ENCODE data around the gene GPRIN2.

The GPRIN2 gene

GRCh38 chr10:46527241-46527811 lies 29.1 kb downstream of the GPRIN2 start:
- no peak for DNase-seq (ENCODE audit: low read depth)
- H3K4me3 ChIP-seq (replicated peaks; ENCODE audit: low read depth, low read length) = no peak overlapping the region
- TF ChIP-seq CTCF (IDR thresholded peaks at IDR 0.05; ENCODE audit: low read length, missing control alignments) = no peak

GRCh38 chr10:46526682-46527038 lies 29.8 kb downstream of the GPRIN2 start:
- no peak for TF ChIP-seq CTCF (IDR thresholded peaks at IDR 0.05; ENCODE audit: low read length, missing control alignments)

GRCh38 chr10:46525824-46526681 lies 30.4 kb downstream of the GPRIN2 start:
- DNase-seq (ENCODE audit: low read depth) = peak; percentile 26
- TF ChIP-seq CTCF (IDR thresholded peaks at IDR 0.05; ENCODE audit: low read length, missing control alignments) = no peak
- no peak overlapping the region for H3K4me3 ChIP-seq (replicated peaks; ENCODE audit: low read depth, low read length)

More at GRCh38 chr10:46526682-46527038, 29.8 kb downstream of the GPRIN2 start:
- DNase-seq (ENCODE audit: low read depth) = peak; percentile 16
- no peak overlapping the region for H3K4me3 ChIP-seq (replicated peaks; ENCODE audit: low read depth, low read length)

- no peak overlapping the region for H3K4me3 ChIP-seq (replicated peaks; ENCODE audit: low read depth, low read length)
- DNase-seq (ENCODE audit: low read depth) = peak; percentile 86
- TF ChIP-seq CTCF (IDR thresholded peaks at IDR 0.05; ENCODE audit: low read length, missing control alignments) = no peak
These were observed 31.2 kb downstream of the GPRIN2 start for GRCh38 chr10:46525177-46525823.

GRCh38 chr10:46524472-46525176 lies 31.8 kb downstream of the GPRIN2 start:
- H3K4me3 ChIP-seq (replicated peaks; ENCODE audit: low read depth, low read length) = no peak overlapping the region
- TF ChIP-seq CTCF (IDR thresholded peaks at IDR 0.05; ENCODE audit: low read length, missing control alignments) = no peak
- DNase-seq (ENCODE audit: low read depth) = peak; percentile 84

- peak; percentile 92 for DNase-seq (ENCODE audit: low read depth)
- no peak for TF ChIP-seq CTCF (IDR thresholded peaks at IDR 0.05; ENCODE audit: low read length, missing control alignments)
These were observed 32.4 kb downstream of the GPRIN2 start for GRCh38 chr10:46523962-46524471.

More at GRCh38 chr10:46523962-46524471, 32.4 kb downstream of the GPRIN2 start:
- no peak overlapping the region for H3K4me3 ChIP-seq (replicated peaks; ENCODE audit: low read depth, low read length)
